Pancreas (tissue), 10 donors: ENCODE results near the gene DHPS. TPM values are rescaled to one million over a fixed set of nuclear protein-coding genes. Genes with fewer than 3 reads are reported as not detected.
A peak's percentile ranks its signal among the peaks of the same experiment; 100 is the strongest.

Experiments
- ATAC-seq, 4 donors: fragments of 200-7000 bp; cut with Tn5 transposase; one replicate each; pipeline versions ENCODE4 v1.8.0 to v1.9.1; 2020; ENCODE audit warnings: mild to moderate bottlenecking in 4 of 4, moderate library complexity in 4 of 4
- DNase-seq, 6 donors: peaks; one replicate each; pipeline ENCODE4 v3.0.0-alpha.2; 2020
- FAIRE-seq: peaks from 2 replicates; lab custom pipeline; 2012; peaks lifted over from hg19 to GRCh38; lab: Jason Lieb, UNC
- H3K27ac ChIP-seq, 4 donors: fragments of 200-600 bp; sonication (generic); 1 replicate in 3 of 4; 2 replicates in 1 of 4; pipeline versions ENCODE4 v1.5.0 to v1.8.0; 2020
- H3K27me3 ChIP-seq, 4 donors: fragments of 200-600 bp; one replicate each; pipeline ENCODE4 v1.8.0; 2021
- H3K36me3 ChIP-seq, 3 donors: fragments of 200-600 bp; sonication (generic) in 1 of 3; one replicate each; pipeline versions ENCODE4 v1.5.0 to v1.8.0; 2020 to 2021
- H3K4me1 ChIP-seq, 3 donors: fragments of 200-600 bp; one replicate each; pipeline ENCODE4 v1.8.0; 2021
- H3K4me3 ChIP-seq, 4 donors: fragments of 200-600 bp; sonication (generic) in 2 of 4; one replicate each; pipeline versions ENCODE4 v1.5.0 to v1.8.0; 2020 to 2021
- H3K9me3 ChIP-seq, 4 donors: fragments of 200-600 bp; one replicate each; pipeline ENCODE4 v1.8.0; 2021
- CTCF ChIP-seq, 4 donors: fragments of 200-600 bp; sonication (generic) in 3 of 4; IDR thresholded peaks; one replicate each; pipeline versions ENCODE4 v1.5.0 to v1.8.0; 2021; ENCODE audit warnings: antibody characterized with exemption in 4 of 4
- WGBS, 2 donors: extraction: QIAGEN DNeasy Blood & Tissue Kit; methylation state at CpG; one replicate each; pipeline ENCODE4 v1.1.7; 2013; 5-methylcytosine and 5-hydroxymethylcytosine counted together
- intact Hi-C, 3 donors: fragments of 100-400 bp; cut with DNase I; formaldehyde crosslinking; loops; one replicate each; pipeline versions ENCODE4 v1.11.1 to v1.14.2; 2022
- polyA plus RNA-seq, 2 donors: library from polyadenylated mRNA; stranded (reverse); fragments of 200-250 nt; gene quantifications; one replicate each; pipeline ENCODE4 v1.2.3, GENCODE V29; 2013
- total RNA-seq, 6 donors: library from RNA; stranded (reverse); fragmentation: NEBNext Ultra II Directional in 4 of 6; extraction: Animal tissue kit (Norgen Biotek cat#: 25700) in 4 of 6; gene quantifications; one replicate each; pipeline versions ENCODE4 v1.2.1 to v1.2.4, GENCODE V29; 2021 to 2023
- donor health status: healthy with polysubstance abuse.
- donor health status: DM: no; HTN: no; CAD: no; lungs with moderate emphysema.
- donor health status: DM: no; HTN: no; CAD: no.
- donor health status: control.
- donor health status: control.
- donor health status: Bipolar disorder and iron deficiency.
- donor health status: DM: yes; HTN: yes; CAD: no.
- donor health status: DM: no; HTN: no; CAD: no.
- donor health status: DM: no; HTN: no; CAD: no.
- donor health status: DM: yes; HTN: yes; CAD: no.

The DHPS gene
- total and polyA plus RNA-seq, 8 donors, result 36.0 to 85.7 (median 49.9) TPM

DNA sequence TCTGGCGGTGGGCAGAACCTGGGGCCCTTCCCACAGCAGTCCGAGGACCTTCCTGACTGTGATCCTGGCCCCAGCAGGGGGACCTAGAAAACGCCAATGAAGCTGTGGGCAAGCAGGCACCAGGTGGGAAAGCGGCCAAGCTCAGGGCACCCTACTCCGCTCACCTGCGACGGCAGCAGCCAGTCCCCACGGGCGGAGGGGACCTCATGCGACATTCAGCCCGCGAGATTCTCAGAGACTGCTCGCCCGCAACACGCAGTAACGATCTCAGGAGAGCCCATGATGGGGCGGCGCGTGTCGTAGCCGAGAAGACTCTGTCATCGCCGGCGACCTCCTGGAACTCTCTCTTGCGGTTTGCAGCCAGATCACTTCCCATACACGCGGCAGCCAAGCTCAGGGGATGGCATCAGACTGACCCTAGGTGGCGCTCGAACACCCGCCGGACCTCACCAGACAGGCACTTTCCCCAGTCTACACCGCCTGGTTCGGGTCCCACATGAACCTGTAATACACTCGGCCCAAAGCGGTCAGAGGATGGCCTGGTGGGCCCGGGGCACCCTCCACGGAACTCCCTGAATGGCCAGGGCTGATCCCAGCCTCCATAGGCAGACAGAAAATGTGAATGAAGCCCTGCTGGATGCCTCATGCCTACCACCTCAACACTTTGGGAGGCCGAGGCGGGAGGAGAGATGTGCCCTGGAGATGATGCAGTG, 41.6 kb downstream of the DHPS start:
- ATAC-seq, result peak; percentile 93 to 99 (median 97)
- TF ChIP-seq CTCF (IDR thresholded peaks at IDR 0.05), result peak; percentile 73 to 82 (median 78)
- 6 to 8% methylated on average over 39 of the region's 39 CpGs for WGBS, 2 donors
- Histone ChIP-seq H3K9me3 (no peaks in the 10 kb centered on the region), H3K27ac (peak overlapping the region in 1 of 4 donors; percentile 50), H3K4me1 (no peaks in the 10 kb centered on the region), H3K27me3 (no peaks in the 10 kb centered on the region), H3K4me3 (peak overlapping the region in 2 of 4 donors; percentile 8 to 41), H3K36me3 (no peaks in the 10 kb centered on the region)
- intact Hi-C loops, result no loop called here
- no peak for FAIRE-seq
- peak; percentile 72 to 93 (median 86) for DNase-seq

DNA sequence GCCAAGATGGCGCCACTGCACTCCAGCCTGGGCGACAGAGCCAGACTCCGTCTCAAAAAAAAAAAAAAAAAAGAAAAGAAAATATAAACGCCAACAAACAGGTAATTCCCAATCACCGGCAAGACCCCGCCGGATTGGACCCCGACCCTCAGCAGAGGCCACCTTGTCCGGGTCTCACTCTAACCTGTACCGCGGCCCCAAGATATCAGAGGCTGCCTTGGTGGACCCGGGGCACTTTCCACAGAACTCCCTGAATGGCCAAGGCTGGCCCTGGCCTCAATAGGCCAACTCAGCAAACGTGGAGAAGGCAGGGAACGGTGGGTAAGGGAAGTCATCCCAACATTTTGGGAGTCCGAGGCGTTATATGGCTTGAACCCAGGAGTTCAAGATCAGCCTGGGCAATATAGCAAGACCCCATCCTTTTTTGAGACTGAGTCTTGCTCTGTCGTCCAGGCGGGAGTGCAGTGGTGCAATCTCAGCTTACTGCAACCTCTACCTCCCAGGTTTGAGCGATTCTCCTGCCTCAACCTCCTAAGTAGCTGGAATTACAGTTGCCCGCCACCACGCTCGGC, 43.0 kb downstream of the DHPS start:
- DNase-seq, result peak in 1 of 6 donors; percentile 53
- no peak for TF ChIP-seq CTCF (IDR thresholded peaks at IDR 0.05)
- Histone ChIP-seq H3K4me1 (no peaks in the 10 kb centered on the region), H3K27ac (no peak overlapping the region), H3K9me3 (no peaks in the 10 kb centered on the region), H3K27me3 (no peaks in the 10 kb centered on the region), H3K4me3 (no peak overlapping the region), H3K36me3 (no peaks in the 10 kb centered on the region)
- WGBS, 2 donors, result 92 to 94% methylated on average over 20 to 22 of the region's 22 CpGs
- no peak for FAIRE-seq
- intact Hi-C loops, result no loop called here
- ATAC-seq, result no peak

DNA sequence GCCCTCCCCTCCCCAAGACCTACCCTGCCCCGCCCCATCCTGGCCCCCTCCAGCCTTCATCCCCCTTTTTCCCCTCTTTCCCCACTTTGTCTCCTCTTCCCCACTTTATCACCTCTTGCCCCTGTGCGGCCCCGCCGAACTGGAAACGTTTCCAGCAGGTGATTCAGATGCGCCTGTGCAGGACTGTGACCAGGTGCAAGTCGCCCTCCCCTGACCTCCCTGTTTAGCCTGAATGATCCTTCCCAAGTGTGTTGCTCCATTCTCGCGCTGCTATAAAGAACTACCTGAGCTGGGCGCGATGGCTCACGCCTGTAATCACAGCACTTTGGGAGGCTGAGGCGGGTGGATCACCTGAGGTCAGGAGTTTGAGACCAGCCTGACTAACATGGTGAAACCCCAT, 45.0 kb downstream of the DHPS start:
- H3K27me3 ChIP-seq, result no peaks in the 10 kb centered on the region
- no peak overlapping the region for H3K27ac ChIP-seq
- WGBS, 2 donors, result 63 to 75% methylated on average over 13 of the region's 13 CpGs
- no peaks in the 10 kb centered on the region for H3K9me3 ChIP-seq
- no peaks in the 10 kb centered on the region for H3K4me1 ChIP-seq
- H3K36me3 ChIP-seq, result no peaks in the 10 kb centered on the region
- DNase-seq (peak in 1 of 6 donors; percentile 30), ATAC-seq (no peak), FAIRE-seq (no peak)
- intact Hi-C loops, result no loop called here
- TF ChIP-seq CTCF (IDR thresholded peaks at IDR 0.05), result no peak
- no peak overlapping the region for H3K4me3 ChIP-seq

- Histone ChIP-seq H3K27ac (no peak overlapping the region), H3K4me1 (no peaks in the 10 kb centered on the region), H3K4me3 (no peak overlapping the region), H3K9me3 (no peaks in the 10 kb centered on the region), H3K36me3 (peaks cover 3 to 53% (median 36%) of the 10 kb centered on the region in 3 donors), H3K27me3 (no peaks in the 10 kb centered on the region)
- no peak for FAIRE-seq
- WGBS, 2 donors, result 89 to 96% methylated on average over 7 of the region's 7 CpGs
- intact Hi-C loops, result no loop called here
- TF ChIP-seq CTCF (IDR thresholded peaks at IDR 0.05), result no peak
- DNase-seq, result no peak
- no peak for ATAC-seq
These were observed 52.5 kb downstream of the DHPS start for GRCh38 chr19:12629215-12629614.
